Kidney (tissue), 14 donors: ENCODE data around the gene STK32B. TPM values are rescaled to one million over a fixed set of nuclear protein-coding genes. Genes with fewer than 3 reads are reported as not detected.
"Not testable (repeated sequence)": the region's sequence is repeated elsewhere in the genome, so short reads cannot be mapped to it uniquely, and the experiment has no call there.

Experiments
- DNase-seq, 5 donors: peaks; one replicate each; pipeline ENCODE4 v3.0.0-alpha.2; 2013 to 2020
- FAIRE-seq: peaks from 2 replicates; lab custom pipeline; 2012; peaks lifted over from hg19 to GRCh38; lab: Jason Lieb, UNC
- H3K27ac ChIP-seq, 2 donors: one replicate each; pipeline ENCODE4 v1.7.0; 2013; ENCODE audit warnings: low read depth in 2 of 2, low read length in 2 of 2, inconsistent platforms in 1 of 2
- H3K27me3 ChIP-seq: one replicate; pipeline ENCODE4 v1.7.1; 2013; ENCODE audit warnings: low read length, inconsistent platforms; ENCODE audit not compliant: control insufficient read depth, insufficient read depth
- H3K36me3 ChIP-seq, 3 donors: one replicate each; pipeline versions ENCODE4 v1.7.0 to v1.7.1; 2013; ENCODE audit warnings: low read length in 3 of 3, control low read depth in 1 of 3, inconsistent platforms in 1 of 3; ENCODE audit not compliant: insufficient read depth in 3 of 3, control insufficient read depth in 2 of 3
- H3K4me1 ChIP-seq, 3 donors: one replicate each; pipeline versions ENCODE4 v1.7.0 to v1.7.1; 2013; ENCODE audit warnings: low read length in 3 of 3, inconsistent platforms in 1 of 3, low read depth in 1 of 3; ENCODE audit not compliant: control insufficient read depth in 2 of 3, insufficient read depth in 2 of 3
- H3K4me3 ChIP-seq, 3 donors: one replicate each; pipeline versions ENCODE4 v1.7.0 to v1.8.1; 2013; ENCODE audit warnings: low read length in 3 of 3, control low read depth in 1 of 3, inconsistent platforms in 1 of 3
- H3K9ac ChIP-seq, 3 donors: one replicate each; pipeline versions ENCODE4 v1.7.0 to v1.7.1; 2013; ENCODE audit warnings: low read length in 3 of 3, control low read depth in 1 of 3, inconsistent platforms in 1 of 3
- H3K9me3 ChIP-seq, 3 donors: one replicate each; pipeline versions ENCODE4 v1.7.0 to v1.7.1; 2013; ENCODE audit warnings: low read length in 3 of 3, control low read depth in 1 of 3, inconsistent platforms in 1 of 3; ENCODE audit not compliant: control insufficient read depth in 2 of 3, insufficient read depth in 1 of 3
- intact Hi-C: fragments of 100-400 bp; cut with DNase I; formaldehyde crosslinking; loops from one replicate; pipeline ENCODE4 v1.11.1; 2022
- polyA plus RNA-seq: library from polyadenylated mRNA; stranded (reverse); fragments of 350-450 nt; fragmentation: Illumina TruSeq; extraction: RNeasy Lipid Tissue Mini Kit (QIAGEN cat#74804); gene quantifications from one replicate; pipeline ENCODE4 v1.2.3, GENCODE V29; 2014; ENCODE audit warnings: low read depth, low replicate concordance; ENCODE audit not compliant: insufficient read depth
- total RNA-seq: library from RNA; stranded (reverse); fragmentation: NEBNext Ultra II Directional; extraction: Animal tissue kit (Norgen Biotek cat#: 25700); gene quantifications from one replicate; pipeline ENCODE4 v1.2.1, GENCODE V29; 2021
- TF ChIP-seq, protein P1 (sequence below): IDR thresholded peaks from 3 replicates; pipeline ENCODE4 v1.5.1; 2012; ENCODE audit warnings: mild to moderate bottlenecking, moderate library complexity, borderline replicate concordance; ENCODE audit not compliant: insufficient read depth; ENCODE audit errors: extremely low read depth
- donor health status: control.
- donor health status: control.
- donor health status: control.
- donor health status: control.
- donor health status: control.
- donor health status: DM: yes; HTN: yes; CAD: no.
- donor health status: Normal renal cell carcinoma (clear cell type).

Gene STK32B
- total and polyA plus RNA-seq, 2 donors from 2014 or later = 18.1 to 18.2 TPM

DNA sequence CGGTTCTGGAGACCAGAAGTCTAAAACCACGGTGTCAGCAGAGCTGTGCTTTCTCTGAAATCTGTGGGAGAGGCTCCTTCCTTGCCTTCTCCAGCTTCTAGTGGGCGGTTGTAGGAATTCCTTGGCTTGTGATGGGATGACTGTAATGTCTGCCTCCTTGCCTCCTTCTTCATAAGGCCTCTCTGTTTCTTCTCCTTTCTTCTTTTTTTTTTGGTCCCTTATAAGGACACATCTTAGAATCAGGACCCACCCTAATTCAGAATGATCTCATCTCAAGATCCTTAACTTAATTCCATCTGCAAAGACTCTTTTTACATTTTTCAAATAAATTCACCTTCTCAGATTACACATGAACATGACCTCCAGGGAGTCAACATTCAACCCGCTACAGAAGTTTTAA lies 186.9 kb downstream of the STK32B start:
- H3K27ac ChIP-seq = no peak overlapping the region
- H3K4me1 ChIP-seq = no peaks in the 10 kb centered on the region
- no peaks in the 10 kb centered on the region for H3K36me3 ChIP-seq
- DNase-seq (no peak), FAIRE-seq (no peak)
- TF ChIP-seq, protein P1, sequence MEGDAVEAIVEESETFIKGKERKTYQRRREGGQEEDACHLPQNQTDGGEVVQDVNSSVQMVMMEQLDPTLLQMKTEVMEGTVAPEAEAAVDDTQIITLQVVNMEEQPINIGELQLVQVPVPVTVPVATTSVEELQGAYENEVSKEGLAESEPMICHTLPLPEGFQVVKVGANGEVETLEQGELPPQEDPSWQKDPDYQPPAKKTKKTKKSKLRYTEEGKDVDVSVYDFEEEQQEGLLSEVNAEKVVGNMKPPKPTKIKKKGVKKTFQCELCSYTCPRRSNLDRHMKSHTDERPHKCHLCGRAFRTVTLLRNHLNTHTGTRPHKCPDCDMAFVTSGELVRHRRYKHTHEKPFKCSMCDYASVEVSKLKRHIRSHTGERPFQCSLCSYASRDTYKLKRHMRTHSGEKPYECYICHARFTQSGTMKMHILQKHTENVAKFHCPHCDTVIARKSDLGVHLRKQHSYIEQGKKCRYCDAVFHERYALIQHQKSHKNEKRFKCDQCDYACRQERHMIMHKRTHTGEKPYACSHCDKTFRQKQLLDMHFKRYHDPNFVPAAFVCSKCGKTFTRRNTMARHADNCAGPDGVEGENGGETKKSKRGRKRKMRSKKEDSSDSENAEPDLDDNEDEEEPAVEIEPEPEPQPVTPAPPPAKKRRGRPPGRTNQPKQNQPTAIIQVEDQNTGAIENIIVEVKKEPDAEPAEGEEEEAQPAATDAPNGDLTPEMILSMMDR = no peak
- H3K4me3 ChIP-seq = no peak overlapping the region
- H3K27me3 ChIP-seq = no peaks in the 10 kb centered on the region
- H3K9ac ChIP-seq = no peak overlapping the region
- H3K9me3 ChIP-seq = no peaks in the 10 kb centered on the region
- intact Hi-C loops = no loop called here

DNA sequence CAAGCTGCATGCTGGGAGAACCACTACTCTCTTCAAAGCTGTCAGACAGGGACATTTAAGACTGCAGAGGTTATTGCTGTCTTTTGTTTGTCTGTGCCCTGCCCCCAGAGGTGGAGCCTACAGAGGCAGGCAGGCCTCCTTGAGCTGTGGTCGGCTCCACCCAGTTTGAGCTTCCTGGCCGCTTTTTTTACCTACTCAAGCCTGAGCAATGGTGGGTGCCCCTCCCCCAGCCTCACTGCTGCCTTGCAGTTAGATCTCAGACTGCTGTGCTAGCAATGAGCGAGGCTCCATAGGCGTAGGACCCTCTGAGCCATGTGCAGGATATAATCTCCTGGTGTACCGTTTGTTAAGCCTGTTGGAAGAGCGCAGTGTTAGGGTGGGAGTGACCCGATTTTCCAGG lies 195.8 kb downstream of the STK32B start:
- DNase-seq, H3K9ac ChIP-seq, intact Hi-C loops, H3K27ac ChIP-seq, FAIRE-seq, H3K36me3 ChIP-seq, H3K4me3 ChIP-seq, H3K27me3 ChIP-seq, H3K4me1 ChIP-seq, H3K9me3 ChIP-seq: not testable (repeated sequence)

DNA sequence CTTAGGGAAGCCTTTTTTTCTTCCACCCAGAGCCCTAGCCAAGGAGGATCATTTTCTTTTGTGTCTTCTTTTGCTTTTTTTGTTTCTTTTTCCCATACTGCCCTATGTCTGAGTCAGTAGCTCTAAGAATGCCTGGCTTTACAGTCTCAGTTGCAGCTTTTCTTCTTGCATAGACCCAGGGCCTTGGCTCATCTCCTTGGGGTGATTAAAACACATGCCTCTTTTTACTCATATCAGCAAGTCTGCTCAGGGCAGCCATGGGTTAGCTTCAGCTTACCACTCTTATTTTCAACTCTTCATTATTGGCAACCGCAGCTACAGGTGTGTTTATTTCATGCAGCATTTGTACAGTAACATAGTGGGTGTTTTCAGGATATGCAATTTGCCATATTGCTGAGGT lies 196.5 kb downstream of the STK32B start:
- Histone ChIP-seq H3K9ac (no peak overlapping the region), H3K4me3 (no peak overlapping the region), H3K27me3 (no peaks in the 10 kb centered on the region), H3K4me1 (no peaks in the 10 kb centered on the region), H3K36me3 (no peaks in the 10 kb centered on the region), H3K9me3 (no peaks in the 10 kb centered on the region), H3K27ac (no peak overlapping the region)
- TF ChIP-seq, protein P1 = no peak
- DNase-seq (no peak), FAIRE-seq (no peak)
- intact Hi-C loops = no loop called here

DNA sequence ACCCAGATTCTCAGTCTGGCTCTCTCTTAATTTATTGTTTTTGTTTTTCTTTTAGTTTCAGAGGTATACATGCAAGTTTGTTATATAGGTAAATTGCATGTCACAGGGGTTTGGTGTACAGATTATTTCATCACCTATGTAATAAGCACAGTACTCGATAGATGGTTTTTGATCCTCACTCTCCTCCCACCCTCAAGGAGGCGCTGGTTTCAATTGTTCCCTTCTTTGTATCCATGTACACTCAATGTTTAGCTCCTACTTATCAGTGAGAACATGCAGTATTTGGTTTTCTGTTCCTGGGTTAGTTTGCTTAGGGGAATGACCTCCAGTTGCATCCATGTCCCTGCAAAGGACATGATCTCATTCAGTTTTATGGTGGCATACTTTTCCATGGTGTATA lies 198.4 kb downstream of the STK32B start:
- H3K9ac ChIP-seq = no peak overlapping the region
- no peak overlapping the region for H3K27ac ChIP-seq
- H3K4me3 ChIP-seq = no peak overlapping the region
- no peaks in the 10 kb centered on the region for H3K9me3 ChIP-seq
- TF ChIP-seq, protein P1 = no peak
- FAIRE-seq (no peak), DNase-seq (no peak)
- no peaks in the 10 kb centered on the region for H3K4me1 ChIP-seq
- H3K36me3 ChIP-seq = no peaks in the 10 kb centered on the region
- H3K27me3 ChIP-seq = no peaks in the 10 kb centered on the region
- intact Hi-C loops = no loop called here

DNA sequence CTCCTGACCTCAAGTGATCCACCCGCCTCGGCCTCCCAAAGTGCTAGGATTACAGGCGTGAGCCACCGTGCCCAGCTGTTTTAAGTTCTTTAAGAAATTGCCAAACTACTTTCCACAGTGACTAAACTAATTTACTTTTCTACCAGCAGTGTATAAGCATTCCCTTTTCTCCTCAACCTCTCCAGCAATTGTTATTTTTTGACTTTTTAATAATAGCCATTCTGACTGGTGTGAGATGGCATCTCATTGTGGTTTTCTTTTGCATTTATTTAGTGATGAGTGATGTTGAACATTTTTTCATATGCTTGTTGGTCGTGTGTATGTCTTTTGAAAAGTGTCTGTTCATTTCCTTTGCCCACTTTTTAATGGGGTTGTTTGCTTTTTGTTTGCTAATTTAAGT lies 199.3 kb downstream of the STK32B start:
- DNase-seq, H3K27me3 ChIP-seq, H3K27ac ChIP-seq, H3K4me3 ChIP-seq, FAIRE-seq, H3K36me3 ChIP-seq, H3K9me3 ChIP-seq, intact Hi-C loops, H3K4me1 ChIP-seq, H3K9ac ChIP-seq: not testable (repeated sequence)
